H54 (cell line): ENCODE results near the gene RAB40B.

Experiments used
- DNase-seq: peaks from one replicate; pipeline ENCODE4 v3.0.0; 2011; ENCODE audit warnings: low spot score, mixed read lengths; ENCODE audit not compliant: insufficient read length
- FAIRE-seq: peaks from 3 replicates; lab custom pipeline; 2011; peaks lifted over from hg19 to GRCh38; lab: Jason Lieb, UNC
- POLR2A ChIP-seq: IDR thresholded peaks from 2 replicates; pipeline ENCODE4 v1.6.1; 2011; ENCODE audit warnings: low read depth, mild to moderate bottlenecking, low read length

The RAB40B gene

GRCh38 chr17:82709024-82709675, 10.7 kb upstream of the RAB40B start:
- peak; percentile 39 for DNase-seq
- no peak for FAIRE-seq
- TF ChIP-seq POLR2A = no peak

- no peak for DNase-seq
- no peak for TF ChIP-seq POLR2A
- no peak for FAIRE-seq
Observed at GRCh38 chr17:82705756-82706155, 7.3 kb upstream of the RAB40B start.

- FAIRE-seq = no peak
- DNase-seq = no peak
- no peak for TF ChIP-seq POLR2A
Observed at GRCh38 chr17:82704886-82705285, 6.4 kb upstream of the RAB40B start.

- no peak for DNase-seq
- no peak for FAIRE-seq
Observed at GRCh38 chr17:82703935-82704865, 5.7 kb upstream of the RAB40B start.

GRCh38 chr17:82703036-82703745, 4.7 kb upstream of the RAB40B start:
- no peak for TF ChIP-seq POLR2A
- FAIRE-seq = no peak

More at GRCh38 chr17:82703935-82704865, 5.7 kb upstream of the RAB40B start:
- no peak for TF ChIP-seq POLR2A

GRCh38 chr17:82702231-82702927, 3.9 kb upstream of the RAB40B start:
- no peak for FAIRE-seq

More at GRCh38 chr17:82703036-82703745, 4.7 kb upstream of the RAB40B start:
- no peak for DNase-seq

GRCh38 chr17:82699551-82699950, 1.1 kb upstream of the RAB40B start:
- FAIRE-seq = no peak
- no peak for TF ChIP-seq POLR2A

More at GRCh38 chr17:82702231-82702927, 3.9 kb upstream of the RAB40B start:
- TF ChIP-seq POLR2A = no peak
- no peak for DNase-seq

GRCh38 chr17:82698974-82699442, 510 bp upstream of the RAB40B start:
- FAIRE-seq (no peak), DNase-seq (no peak)
- TF ChIP-seq POLR2A = no peak

More at GRCh38 chr17:82699551-82699950, 1.1 kb upstream of the RAB40B start:
- no peak for DNase-seq

- DNase-seq (no peak), FAIRE-seq (no peak)
- no peak for TF ChIP-seq POLR2A
Observed at GRCh38 chr17:82697808-82698064, 762 bp downstream of the RAB40B start.

- FAIRE-seq (no peak), DNase-seq (no peak)
- no peak for TF ChIP-seq POLR2A
Observed at GRCh38 chr17:82696916-82697807, 1.3 kb downstream of the RAB40B start.

- TF ChIP-seq POLR2A = no peak
- DNase-seq (no peak), FAIRE-seq (no peak)
Observed at GRCh38 chr17:82696259-82696658, 2.2 kb downstream of the RAB40B start.

GRCh38 chr17:82694647-82695046, 3.9 kb downstream of the RAB40B start:
- DNase-seq = no peak
- TF ChIP-seq POLR2A = no peak
- FAIRE-seq = no peak
